GM19023 (cell line): Measurements from ENCODE around the gene ABHD1.
A peak's percentile ranks its signal among the peaks of the same experiment; 100 is the strongest.
"Not testable (repeated sequence)": the region's sequence is repeated elsewhere in the genome, so short reads cannot be mapped to it uniquely, and the experiment has no call there.

Experiments used
- ATAC-seq: cut with Tn5 transposase; IDR thresholded peaks from one replicate; pipeline ENCODE4 v1.9.1; 2021; ENCODE audit warnings: mild to moderate bottlenecking, moderate library complexity; ENCODE audit not compliant: unreplicated experiment

The ABHD1 gene

DNA sequence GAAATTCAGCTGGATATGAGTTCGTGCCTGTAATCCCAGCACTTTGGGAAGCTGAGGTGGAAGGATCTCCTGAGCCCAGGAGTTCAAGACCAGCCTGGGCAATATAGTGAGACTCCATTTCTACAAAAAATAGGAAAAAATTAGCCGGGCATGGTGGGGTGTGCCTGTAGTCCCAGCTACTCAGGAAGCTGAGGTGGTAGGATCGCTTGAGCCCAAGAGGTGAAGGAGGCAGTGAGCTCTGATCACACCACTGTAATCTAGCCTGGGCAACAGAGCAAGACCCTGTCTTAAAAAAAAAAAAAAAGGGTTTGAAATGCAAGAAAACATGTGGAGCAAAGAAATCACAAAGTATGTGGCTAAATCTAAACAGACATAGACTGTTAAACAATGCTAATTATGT is 14.5 kb upstream of the ABHD1 start:
- ATAC-seq, result no peak

DNA sequence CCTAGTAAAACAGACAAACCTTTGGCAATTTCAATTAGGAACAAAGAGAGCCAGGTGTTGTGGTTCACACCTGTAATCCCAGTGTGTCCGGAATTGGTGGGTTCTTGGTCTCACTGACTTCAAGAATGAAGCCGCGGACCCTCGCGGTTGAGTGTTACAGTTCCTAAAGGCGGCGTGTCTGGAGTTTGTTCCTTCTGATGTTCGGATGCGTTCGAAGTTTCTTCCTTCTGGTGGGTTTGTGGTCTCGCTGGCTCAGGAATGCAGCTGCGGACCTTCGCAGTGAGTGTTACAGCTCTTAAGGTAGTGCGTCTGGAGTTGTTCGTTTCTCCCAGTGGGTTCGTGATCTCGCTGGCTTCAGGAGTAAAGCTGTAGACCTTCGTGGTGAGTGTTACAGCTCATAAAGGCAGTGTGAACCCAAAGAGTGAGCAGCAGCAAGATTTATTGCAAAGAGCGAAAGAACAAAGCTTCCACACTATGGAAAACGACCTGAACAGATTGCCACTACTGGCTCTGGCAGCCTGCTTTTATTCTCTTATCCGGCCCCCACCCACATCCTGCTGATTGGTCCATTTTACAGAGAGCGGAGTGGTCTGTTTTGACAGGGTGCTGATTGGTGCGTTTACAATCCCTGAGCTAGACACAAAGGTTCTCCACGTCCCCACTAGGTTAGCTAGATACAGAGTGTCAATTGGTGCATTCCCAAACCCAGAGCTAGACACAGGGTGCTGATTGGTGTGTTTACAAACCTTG is 12.8 kb upstream of the ABHD1 start:
- ATAC-seq, result not testable (repeated sequence)

DNA sequence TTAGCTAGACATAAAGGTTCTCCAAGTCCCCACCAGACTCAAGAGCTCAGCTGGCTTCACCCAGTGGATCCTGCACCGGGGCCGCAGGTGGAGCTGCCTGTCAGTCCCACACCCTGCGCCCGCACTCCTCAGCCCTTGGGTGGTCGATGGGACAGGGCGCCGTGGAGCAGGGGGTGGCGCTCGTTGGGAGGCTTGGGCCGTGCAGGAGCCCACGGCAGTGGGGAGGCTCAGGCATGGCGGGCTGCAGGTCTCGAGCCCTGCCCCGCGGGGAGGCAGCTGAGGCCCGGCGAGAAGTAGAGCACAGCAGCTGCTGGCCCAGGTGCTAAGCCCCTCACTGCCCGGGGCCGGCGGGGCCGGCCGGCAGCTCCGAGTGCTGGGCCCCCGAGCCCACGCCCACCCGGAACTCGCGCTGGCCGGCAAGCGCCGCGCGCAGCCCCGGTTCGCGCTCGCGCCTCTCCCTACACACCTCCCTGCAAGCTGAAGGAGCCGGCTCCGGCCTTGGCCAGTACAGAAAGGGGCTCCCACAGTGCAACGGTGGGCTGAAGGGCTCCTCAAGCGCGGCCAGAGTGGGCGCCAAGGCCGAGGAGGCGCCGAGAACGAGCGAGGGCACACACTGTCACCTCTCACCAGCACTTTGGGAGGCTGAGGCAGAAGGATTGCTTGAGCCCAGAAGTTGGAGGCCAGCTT is 12.1 kb upstream of the ABHD1 start:
- not testable (repeated sequence) for ATAC-seq

DNA sequence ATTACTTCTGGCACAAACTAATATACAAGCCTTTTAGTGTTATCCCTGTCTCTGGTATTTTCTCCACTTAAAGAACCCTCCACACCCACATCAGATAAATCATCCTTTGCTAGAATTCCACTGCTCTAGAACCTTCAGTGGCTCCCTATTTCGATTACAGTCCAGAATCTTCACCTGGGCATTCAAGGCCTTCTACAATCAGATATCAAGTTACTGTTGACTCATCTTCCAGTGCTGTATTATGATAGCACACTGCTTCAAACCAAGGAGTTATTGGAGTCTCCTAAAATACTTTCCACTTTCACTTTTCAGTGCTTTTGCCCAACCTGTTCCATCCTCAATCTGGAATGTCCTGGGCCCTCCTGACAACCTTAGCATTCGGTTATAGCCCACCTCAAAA is 8.1 kb upstream of the ABHD1 start:
- ATAC-seq, result no peak

DNA sequence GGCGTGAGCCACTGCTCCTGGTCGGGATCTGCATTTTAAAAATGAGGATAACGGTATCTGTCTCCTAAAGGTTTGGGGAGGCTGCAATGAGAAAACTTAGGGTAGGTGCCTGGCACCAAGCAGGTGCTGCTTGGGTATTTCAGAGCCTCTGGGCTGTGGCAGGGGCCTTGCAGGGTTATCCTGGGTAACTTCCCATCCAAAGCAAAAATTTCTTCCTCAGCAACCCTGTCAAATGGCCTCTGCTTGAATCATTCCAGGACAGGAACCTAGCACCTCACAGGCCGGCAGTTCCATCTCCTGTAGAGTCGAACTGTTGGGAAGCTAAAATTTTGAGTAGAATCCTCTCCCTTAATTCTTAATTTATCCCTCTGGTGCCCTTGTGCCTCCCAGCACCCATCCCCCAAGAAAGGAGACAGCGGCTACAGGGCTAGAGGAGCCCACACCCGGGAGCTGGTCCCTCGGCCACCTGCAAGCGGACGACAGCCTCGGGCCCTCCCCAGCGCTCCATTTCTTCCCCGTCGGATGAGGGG is 5.6 kb upstream of the ABHD1 start:
- no peak for ATAC-seq

DNA sequence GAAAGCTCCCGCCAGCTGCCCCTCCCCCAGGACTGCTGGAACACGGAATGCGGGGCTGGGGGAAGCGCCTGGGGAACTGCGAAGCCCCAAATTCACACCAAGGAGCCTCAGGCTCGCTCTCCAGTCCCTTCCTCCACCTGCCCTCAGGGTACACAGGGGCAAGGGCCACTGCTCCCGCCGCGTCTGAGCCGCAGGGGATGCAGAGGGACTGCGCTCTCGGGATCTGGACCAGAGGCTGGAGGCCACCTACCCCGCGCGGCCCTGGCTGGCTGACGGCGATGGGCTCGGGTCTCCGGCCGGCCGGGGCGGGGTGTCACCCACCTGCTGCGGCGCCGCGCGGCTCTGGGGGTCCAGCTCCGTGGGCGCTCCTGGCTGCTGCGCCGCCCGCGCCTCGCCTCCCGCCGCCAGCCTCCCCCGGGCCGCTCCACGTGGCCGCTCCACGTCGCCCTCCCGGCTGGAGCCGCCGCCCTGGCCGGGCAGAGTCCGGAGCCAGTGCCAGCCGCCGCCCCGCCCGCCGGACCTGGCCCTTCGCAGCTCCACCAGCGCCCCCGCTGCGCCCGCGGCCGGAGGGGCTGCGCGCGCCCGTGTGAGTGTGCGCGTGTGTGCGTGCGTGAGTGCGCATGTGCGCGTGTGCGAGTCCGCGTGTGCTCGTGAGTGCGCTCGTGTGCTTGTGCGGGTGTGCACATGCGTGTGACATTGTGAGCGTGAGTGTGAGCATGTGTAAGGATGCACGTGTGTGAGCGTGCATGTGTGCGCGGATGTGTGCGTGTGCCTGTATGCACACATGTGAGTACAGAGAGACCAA is 4.9 kb upstream of the ABHD1 start, which contains the start of gene CGREF1:
Gene CGREF1, minus strand, starts transcription at position 604 of the 805 bp plus-strand sequence. CDS start 14,762 bp downstream, outside the sequence.
- ATAC-seq, result no peak

DNA sequence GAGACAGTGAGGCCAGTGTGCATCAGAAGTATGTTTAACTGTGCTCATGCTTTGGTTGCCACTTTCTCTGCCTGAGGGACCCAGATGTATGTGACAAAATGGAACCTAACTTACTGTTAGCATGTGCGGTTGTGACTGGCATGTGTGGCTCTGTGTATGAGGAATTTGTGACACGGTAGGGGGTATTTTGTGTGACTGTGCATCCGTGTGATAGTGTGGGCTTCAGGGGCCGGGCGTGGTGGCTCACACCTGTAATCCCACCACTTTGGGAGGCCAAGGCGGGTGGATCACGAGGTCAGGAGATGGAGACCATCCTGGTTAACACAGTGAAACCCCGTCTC is 4.3 kb upstream of the ABHD1 start:
- ATAC-seq, result not testable (repeated sequence)

DNA sequence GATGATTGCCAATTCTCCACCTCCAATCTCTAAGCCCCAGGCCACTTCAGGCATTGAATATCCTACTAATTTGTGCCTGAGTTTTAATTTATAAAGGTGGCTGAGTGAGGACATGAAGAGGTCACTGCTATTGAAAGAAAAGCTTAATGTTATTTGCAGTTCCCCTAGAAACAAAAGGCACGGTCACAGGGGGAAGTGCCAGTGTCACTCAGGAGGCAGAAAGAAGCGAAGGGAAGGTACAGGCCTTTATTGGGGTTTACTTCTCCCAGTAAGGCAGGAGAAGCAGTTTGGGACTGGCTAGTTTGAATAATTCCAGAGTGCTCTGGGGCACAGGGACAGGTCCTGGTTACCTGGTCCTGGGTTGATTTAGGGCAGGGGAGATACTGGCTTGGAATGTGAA is 1.7 kb upstream of the ABHD1 start:
- no peak for ATAC-seq

DNA sequence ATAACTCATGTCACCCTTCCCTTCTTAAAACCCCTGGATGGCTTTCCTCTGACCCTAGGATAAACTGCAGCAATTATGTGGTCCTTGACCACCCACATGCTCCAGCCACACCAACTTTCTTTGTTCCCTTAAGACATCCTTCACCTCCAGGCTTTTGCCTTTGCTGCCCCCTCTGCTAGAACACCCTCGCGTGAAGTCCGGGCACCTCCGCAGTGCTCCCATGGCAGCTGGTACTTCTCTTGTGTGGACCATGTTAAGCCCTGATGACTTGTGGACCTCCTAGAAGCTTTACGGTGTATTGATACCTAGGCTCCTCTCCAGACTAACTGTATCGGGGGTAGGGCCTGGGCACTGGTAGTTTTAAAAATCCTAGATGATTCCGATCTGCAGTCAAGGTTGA is 824 bp upstream of the ABHD1 start:
- no peak for ATAC-seq

DNA sequence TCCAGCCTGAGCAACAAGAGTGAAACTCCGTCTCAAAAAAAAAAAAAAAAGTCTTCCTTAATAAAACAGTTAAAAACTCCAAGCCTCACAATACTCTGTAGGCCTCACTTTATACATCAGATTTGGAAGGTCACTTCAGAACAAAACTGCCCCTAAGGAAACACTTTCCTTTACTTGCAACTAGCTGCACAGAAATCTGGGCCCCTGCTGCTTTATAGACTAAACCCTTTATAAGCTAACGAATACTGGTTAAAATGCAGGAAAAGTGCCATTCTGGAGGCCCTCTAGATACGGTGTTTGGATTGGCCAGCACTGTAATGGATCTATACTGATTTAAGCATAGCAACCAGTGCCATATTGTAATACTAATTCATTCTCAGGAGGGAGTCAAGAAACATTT is 1.5 kb downstream of the ABHD1 start:
- ATAC-seq, result no peak

DNA sequence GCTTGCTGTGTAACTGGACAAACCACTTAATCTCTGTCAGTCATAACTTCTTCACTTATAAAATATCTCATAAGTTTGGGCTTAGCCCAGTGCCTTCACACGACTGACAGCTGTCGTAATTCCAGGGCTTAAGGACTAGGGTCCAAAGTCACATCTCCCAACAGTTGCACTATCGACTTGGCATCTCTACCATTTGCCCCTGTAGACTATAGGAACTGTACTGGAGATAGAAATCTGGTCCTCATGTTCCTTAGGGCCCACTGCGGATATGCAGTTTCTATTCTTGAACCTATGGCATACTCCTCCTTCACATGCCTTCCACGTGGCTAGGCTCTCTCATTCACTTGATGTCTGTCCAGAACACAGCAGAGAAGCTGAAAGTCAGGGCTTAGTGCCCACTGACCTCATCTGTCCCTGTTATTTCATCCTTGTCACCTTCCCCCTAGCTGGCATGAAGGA is 2.7 kb downstream of the ABHD1 start:
- ATAC-seq, result no peak

DNA sequence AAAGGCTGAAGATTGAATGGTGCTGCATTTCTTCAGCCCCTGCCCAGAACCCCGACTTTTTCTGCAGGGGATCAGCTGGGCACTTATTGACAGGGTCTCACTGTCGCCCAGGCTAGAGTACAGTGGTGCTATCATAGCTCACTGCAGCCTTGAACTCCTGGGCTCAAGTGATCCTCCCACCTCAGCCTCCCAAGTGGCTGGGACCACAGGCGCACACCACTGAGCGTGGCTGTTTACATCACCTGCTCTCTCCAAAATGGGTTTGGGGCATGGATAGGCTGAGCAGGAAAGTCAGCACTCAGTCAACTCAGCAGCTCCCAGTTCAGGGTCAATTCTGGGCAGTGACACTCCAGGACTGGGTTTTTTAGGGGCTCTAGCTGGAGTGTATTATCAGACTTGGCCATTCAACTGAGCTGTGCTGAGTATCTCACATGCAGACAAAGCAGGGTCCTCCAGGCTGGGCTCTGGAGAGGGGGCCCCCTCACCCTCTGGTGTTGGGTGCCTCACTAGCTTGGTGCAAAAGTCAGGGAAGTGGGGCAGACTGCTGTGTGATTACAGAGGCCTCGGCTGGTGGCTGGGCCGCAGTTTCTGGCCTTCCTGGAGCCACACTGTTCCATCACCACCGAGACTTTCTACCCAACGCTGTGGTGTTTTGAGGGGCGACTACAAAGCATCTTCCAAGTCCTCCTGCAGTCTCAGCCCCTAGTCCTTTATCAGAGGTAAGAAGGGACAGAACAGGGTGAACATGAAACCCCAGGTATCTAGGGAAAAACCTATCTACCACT is 4.5 kb downstream of the ABHD1 start:
- no peak for ATAC-seq

DNA sequence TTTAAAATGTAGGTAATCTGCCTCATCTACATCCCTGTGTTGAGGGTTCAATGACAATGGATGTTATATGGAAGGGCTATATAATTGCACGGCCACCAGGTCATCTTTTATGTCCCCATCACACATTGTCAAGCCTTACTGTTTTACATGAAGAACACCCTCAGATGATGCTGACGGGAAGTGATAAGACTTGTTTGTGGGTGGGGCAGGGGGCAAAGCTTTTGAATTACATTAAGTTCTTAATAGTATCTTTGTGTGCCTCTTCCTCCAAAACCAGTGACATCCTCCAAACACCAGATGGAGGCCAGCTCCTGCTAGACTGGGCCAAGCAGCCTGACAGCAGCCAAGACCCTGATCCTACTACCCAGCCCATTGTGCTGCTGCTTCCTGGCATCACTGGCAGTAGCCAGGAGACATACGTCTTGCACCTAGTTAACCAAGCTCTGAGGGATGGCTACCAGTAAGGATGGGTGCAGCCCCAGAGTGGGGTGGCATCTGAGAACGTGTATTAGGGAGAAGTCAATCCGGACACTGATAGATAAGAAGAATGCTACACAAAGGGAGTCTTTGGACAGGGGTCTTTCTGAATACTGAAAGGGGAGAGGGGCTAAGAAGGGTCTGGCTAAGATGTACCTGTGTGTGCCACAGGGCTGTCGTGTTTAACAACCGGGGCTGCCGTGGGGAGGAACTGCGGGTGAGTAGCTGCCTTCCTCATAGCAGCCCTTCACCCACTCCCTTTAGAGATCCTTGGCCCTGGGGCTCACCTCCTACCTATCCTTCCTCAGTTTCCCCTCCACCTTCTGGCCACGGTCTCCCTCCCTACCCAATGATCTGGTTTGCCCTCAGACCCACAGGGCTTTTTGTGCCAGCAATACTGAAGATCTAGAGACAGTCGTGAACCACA is 5.3 kb downstream of the ABHD1 start:
- no peak for ATAC-seq

DNA sequence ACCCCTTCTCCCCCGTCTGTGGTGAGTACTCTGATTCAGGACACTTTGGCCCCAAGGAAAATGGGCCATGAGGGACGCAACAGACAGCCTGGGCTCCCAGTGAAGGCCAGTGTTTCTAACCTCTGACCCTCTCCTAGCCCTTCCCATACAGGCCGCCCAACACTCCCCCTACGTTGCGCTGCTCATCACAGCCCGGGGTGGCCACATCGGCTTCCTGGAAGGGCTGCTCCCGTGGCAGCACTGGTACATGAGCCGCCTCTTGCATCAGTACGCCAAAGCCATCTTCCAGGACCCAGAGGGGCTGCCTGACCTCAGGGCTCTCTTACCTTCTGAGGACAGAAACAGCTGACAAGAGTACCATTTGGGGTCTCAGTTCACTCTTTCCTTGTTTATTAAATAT is 6.8 kb downstream of the ABHD1 start:
- no peak for ATAC-seq

DNA sequence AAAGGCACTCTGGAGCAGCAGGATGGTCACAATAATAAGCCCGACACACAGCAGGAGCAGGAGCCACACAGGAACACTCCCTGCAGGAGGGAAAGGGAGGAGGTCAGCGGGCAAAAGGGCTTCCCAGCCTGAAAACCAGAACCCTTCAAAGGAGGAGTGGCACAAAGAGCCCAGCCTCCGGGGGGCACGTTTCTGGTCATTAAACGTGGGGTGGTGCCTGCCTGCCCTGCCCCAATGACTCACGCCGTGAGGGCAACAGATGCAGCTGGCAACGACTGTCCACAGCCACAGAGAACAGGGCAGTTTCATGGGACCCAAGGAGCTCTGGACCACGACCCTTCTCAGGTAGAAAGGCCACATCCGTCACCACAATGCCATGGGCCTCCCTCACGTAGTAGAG is 7.8 kb downstream of the ABHD1 start:
- ATAC-seq, result no peak

DNA sequence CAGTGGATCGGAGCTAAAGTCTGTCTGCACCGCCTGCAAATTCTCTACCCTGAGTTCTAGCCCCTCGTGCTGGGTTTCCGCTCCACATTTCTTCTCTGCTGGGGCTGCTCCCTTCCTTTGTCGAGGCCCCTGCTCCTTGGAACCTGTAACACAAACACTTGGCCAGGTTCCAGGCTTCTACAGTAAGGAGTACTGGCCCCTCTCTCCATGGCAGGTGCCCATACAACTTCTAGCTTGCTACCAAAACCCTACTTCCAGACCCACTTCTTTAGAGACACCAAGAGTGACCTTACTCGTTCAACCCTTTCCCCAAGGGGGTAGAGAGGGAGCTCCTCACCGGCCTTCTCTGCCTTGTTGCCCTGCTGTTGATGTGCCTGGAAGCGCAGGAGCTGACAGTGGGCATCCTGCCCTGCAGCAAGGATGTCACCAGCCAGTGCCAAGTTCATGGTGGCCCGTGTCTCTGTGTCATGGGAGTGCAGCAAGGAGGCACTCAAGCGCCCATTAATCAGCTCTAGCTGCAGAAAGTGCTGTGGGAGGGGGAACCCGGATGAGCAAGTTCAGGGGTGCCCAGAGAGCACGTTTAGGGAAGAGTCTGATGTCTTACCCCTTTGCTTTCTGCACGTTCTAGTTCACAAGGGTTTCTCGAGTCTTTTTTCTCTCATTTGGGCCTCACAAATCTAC is 9.7 kb downstream of the ABHD1 start:
- ATAC-seq, result no peak

DNA sequence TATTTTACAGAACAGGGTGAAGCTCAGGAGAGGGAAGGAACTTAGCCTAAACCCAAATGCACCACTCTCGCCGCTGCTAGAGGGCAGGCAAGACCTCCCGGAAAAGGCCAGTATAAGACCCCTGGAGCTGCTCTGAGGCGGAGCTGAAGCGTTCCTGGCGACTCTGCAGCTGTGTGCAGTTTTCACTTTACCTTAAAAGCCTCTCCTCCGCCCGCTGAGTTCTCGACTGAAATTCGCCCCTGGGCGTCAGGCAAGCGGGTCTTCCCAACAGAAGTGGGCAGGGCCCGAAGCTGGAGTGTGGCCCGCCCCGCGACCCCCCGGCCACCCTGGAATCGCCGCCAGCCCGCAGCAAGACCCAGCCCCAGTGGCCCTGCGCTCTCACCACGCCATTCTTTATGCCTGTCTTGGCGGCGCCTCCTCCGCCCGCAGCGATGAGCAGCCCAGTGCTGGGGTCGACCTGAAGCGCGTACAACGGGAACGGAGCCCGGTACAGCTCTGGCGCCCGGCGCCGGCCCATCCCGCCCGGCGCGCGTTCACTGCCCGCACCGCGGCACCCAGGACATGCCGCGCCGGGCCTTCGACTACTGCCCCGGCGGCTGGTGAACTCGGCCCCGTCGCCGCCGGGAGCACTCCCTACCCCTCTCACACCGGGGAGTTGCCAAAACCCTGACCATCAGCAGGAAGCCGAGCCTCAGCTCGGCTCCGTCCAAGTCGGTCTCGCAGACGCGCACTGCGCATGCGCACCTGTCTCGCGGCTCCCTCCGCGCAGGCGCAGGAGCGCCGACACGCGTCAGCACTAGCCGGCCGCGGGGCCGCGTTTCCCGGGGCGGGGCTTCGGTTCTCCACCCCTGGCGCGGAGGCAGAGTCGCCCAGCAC is 10.5 kb downstream of the ABHD1 start, which contains the start of gene PREB:
Gene PREB, minus strand, starts transcription at position 732 of the 876 bp plus-strand sequence. Its CDS starts 215 bp downstream, at position 517.
- peak; percentile 91 for ATAC-seq
